Gastroesophageal sphincter (tissue), 4 donors: Measurements from ENCODE around the gene ACTN2. TPM values are rescaled to one million over a fixed set of nuclear protein-coding genes. Genes with fewer than 3 reads are reported as not detected.
"Not testable (repeated sequence)": the region's sequence is repeated elsewhere in the genome, so short reads cannot be mapped to it uniquely, and the experiment has no call there.

Experiments
- ATAC-seq: fragments of 150-250 bp; one replicate; pipeline ENCODE4 v1.9.1; 2016; ENCODE audit warnings: mild to moderate bottlenecking, moderate library complexity
- H3K27ac ChIP-seq, 4 donors: fragments of 200-600 bp; sonication (generic) in 3 of 4; 1 replicate in 3 of 4; 2 replicates in 1 of 4; pipeline ENCODE4 v1.5.1; 2016 to 2019
- H3K27me3 ChIP-seq: fragments of 200-600 bp; sonication (generic); one replicate; pipeline ENCODE4 v1.5.1; 2019
- H3K36me3 ChIP-seq, 2 donors: fragments of 200-600 bp; sonication (generic); one replicate each; pipeline ENCODE4 v1.5.1; 2019; ENCODE audit warnings: control low read depth in 1 of 2
- H3K4me1 ChIP-seq, 3 donors: fragments of 200-600 bp; sonication (generic); 1 replicate in 2 of 3; 2 replicates in 1 of 3; pipeline ENCODE4 v1.5.1; 2016 to 2019; ENCODE audit warnings: control low read depth in 2 of 3
- H3K4me3 ChIP-seq, 2 donors: fragments of 200-600 bp; sonication (generic); one replicate each; pipeline ENCODE4 v1.5.1; 2019; ENCODE audit warnings: mild to moderate bottlenecking in 1 of 2, moderate library complexity in 1 of 2
- H3K9me3 ChIP-seq, 3 donors: fragments of 200-600 bp; sonication (generic); one replicate each; pipeline ENCODE4 v1.5.1; 2017 to 2019; ENCODE audit warnings: control low read depth in 2 of 3
- EP300 ChIP-seq: sonication (generic); formaldehyde crosslinking; IDR thresholded peaks from one replicate; pipeline ENCODE4 v1.6.1; 2017; ENCODE audit warnings: antibody characterized with exemption, mild to moderate bottlenecking
- POLR2A ChIP-seq, 2 donors: fragments of 450-650 bp; IDR thresholded peaks; one replicate each; pipeline ENCODE4 v1.6.1; 2017; ENCODE audit warnings: antibody characterized with exemption in 2 of 2, mild to moderate bottlenecking in 2 of 2, moderate library complexity in 1 of 2
- POLR2AphosphoS5 ChIP-seq: sonication (generic); formaldehyde crosslinking; IDR thresholded peaks from one replicate; pipeline ENCODE4 v1.6.1; 2017; ENCODE audit warnings: antibody characterized with exemption
- WGBS, 2 donors: methylation state at CpG; one replicate each; pipeline ENCODE4 v1.1.5; 2018; ENCODE audit warnings: low coverage in 1 of 2; 5-methylcytosine and 5-hydroxymethylcytosine counted together
- total RNA-seq, 4 donors: library from RNA; depleted of rRNA; stranded (reverse); fragments of >200 nt; gene quantifications; one replicate each; pipeline ENCODE4 v1.1.0, GENCODE V29; 2016
- TF ChIP-seq, protein P1 (sequence below), 4 experiments: fragments of 200-600 bp in 2 of 4; fragments of 450-650 bp in 2 of 4; sonication (generic) in 1 of 4; IDR thresholded peaks; one replicate each; pipeline ENCODE4 v1.5.1; 2017 to 2019; ENCODE audit warnings: antibody characterized with exemption in 4 of 4, mild to moderate bottlenecking in 2 of 4, moderate library complexity in 2 of 4

ACTN2 gene
- total RNA-seq, 4 donors from 2014 or later: 5.7 to 21.3 (median 14.1) TPM

DNA sequence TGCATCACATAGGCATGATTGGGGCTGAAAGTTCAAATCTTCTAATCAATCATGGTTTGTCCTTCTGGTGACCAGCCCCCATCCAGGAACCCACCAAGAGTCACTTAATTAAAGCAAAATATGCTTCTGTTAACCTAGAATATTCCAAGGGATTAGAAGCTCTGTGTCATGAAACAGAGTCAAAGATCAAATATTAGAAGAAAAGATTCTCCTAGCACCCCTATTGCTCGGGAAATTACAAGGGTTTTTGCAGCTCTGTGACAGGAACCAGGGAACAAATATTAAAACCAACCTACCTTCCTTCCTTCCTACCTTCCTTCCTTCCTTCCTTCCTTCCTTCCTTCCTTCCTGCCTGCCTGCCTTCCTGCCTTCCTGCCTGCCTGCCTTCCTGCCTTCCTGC lies 31.8 kb upstream of the ACTN2 start:
- TF ChIP-seq, protein P1, sequence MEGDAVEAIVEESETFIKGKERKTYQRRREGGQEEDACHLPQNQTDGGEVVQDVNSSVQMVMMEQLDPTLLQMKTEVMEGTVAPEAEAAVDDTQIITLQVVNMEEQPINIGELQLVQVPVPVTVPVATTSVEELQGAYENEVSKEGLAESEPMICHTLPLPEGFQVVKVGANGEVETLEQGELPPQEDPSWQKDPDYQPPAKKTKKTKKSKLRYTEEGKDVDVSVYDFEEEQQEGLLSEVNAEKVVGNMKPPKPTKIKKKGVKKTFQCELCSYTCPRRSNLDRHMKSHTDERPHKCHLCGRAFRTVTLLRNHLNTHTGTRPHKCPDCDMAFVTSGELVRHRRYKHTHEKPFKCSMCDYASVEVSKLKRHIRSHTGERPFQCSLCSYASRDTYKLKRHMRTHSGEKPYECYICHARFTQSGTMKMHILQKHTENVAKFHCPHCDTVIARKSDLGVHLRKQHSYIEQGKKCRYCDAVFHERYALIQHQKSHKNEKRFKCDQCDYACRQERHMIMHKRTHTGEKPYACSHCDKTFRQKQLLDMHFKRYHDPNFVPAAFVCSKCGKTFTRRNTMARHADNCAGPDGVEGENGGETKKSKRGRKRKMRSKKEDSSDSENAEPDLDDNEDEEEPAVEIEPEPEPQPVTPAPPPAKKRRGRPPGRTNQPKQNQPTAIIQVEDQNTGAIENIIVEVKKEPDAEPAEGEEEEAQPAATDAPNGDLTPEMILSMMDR (IDR thresholded peaks at IDR 0.05): no peak
- TF ChIP-seq POLR2AphosphoS5: no peak
- no peak for TF ChIP-seq POLR2A (IDR thresholded peaks at IDR 0.05)
- no peak for TF ChIP-seq EP300
- no peak for ATAC-seq

DNA sequence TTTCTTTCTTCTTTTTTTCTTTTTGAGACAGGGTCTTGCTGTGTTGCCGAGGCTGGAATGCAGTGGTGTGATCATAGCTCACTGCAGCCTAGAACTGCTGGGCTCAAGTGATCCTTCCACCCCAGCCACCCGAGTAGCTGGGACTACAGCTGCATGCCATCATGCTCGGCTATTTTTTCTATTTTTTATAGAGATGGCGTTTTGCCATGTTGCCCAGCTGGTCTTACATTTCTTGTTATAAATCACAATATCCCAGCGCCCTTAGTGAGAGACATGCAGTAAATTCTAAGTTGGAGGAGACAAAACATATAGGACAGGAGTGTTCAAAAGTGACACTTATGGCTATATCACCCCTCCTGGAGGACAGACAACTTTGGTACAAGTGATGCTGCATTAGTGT lies 31.3 kb upstream of the ACTN2 start:
- Histone ChIP-seq H3K36me3 (no peaks in the 10 kb centered on the region), H3K27me3 (peaks cover 3% of the 10 kb centered on the region), H3K27ac (no peak overlapping the region), H3K4me1 (no peaks in the 10 kb centered on the region), H3K9me3 (no peaks in the 10 kb centered on the region), H3K4me3 (no peak overlapping the region)
- no peak for TF ChIP-seq POLR2A (IDR thresholded peaks at IDR 0.05)
- TF ChIP-seq POLR2AphosphoS5: no peak
- TF ChIP-seq, protein P1 (IDR thresholded peaks at IDR 0.05): no peak
- no peak for TF ChIP-seq EP300
- WGBS, 2 donors: 0 to 15% methylated on average over 3 to 4 of the region's 5 CpGs
- no peak for ATAC-seq

More for the DNA sequence above, 31.8 kb upstream of the ACTN2 start:
- H3K4me3 ChIP-seq: no peak overlapping the region
- H3K27ac ChIP-seq: no peak overlapping the region
- no peaks in the 10 kb centered on the region for H3K36me3 ChIP-seq
- H3K27me3 ChIP-seq: peaks cover 3% of the 10 kb centered on the region
- H3K4me1 ChIP-seq: no peaks in the 10 kb centered on the region
- no peaks in the 10 kb centered on the region for H3K9me3 ChIP-seq
- WGBS, 2 donors: 46 to 82% methylated on average over 1 of the region's 1 CpG

DNA sequence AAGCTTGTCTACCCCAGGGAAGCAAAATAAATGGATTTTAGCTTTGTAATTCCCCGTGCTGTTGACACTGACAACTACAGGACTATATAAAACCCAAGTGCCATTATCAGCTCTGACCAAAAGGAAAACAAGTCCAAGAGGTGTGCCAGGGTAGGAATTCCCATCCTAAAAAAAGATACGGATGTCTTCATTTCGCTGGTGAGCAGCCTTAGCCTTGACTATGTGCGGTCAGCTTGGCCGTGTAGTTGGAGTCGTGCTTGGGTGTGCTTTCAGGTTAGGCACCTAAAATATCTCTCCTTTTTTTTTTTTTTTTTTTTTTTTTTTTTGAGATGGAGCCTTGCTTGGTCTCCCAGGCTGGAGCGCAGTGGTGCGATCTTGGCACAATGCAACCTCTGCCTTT lies 28.9 kb upstream of the ACTN2 start:
- no peak for ATAC-seq
- TF ChIP-seq POLR2A (IDR thresholded peaks at IDR 0.05) (no peak), EP300 (no peak), POLR2AphosphoS5 (no peak)
- TF ChIP-seq, protein P1 (IDR thresholded peaks at IDR 0.05): no peak
- no peaks in the 10 kb centered on the region for H3K9me3 ChIP-seq
- H3K4me3 ChIP-seq: no peak overlapping the region
- no peaks in the 10 kb centered on the region for H3K36me3 ChIP-seq
- peaks cover 3% of the 10 kb centered on the region for H3K27me3 ChIP-seq
- H3K4me1 ChIP-seq: no peaks in the 10 kb centered on the region
- no peak overlapping the region for H3K27ac ChIP-seq
- WGBS, 2 donors: 91 to 100% methylated on average over 1 to 6 of the region's 8 CpGs

DNA sequence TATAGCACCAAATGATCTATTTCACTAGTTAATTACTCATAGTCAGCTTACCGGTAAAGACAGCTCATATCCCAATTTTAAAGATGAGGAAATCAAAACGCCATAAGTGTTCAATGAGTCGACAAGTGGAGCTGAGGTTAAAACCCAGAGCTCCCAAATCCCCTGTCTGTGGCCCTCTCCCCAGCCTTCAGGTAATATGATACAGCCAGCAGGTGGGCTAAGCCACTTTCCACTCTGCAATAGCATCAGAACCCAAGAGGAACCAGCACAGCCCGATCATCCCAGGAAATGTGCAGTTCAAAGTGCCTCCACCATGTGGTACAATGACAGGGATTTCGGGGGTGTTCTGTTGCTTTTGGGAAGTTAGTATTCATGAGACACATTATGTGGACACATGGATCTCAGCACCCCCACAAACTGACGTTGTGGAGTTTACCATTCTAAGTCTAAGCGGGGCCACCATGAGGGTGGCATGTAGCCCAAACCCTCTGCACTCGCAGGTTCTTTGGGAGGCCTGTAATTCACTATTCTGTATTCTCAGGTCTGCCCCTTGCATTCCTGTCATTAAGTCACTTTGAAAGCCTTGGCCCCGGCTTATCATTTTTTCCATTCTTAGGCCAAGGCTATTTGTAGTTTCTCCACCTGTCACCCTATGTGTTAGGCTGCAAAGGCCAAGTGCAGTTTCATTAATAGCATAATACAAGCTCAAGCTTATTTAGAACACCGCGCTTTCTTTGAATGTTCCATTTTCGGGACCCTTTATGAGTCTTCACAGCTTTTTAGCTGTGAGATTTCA lies 26.3 kb upstream of the ACTN2 start:
- no peaks in the 10 kb centered on the region for H3K4me1 ChIP-seq
- WGBS, 2 donors: 69 to 80% methylated on average over 5 to 10 of the region's 12 CpGs
- no peaks in the 10 kb centered on the region for H3K9me3 ChIP-seq
- H3K27ac ChIP-seq: no peak overlapping the region
- TF ChIP-seq, protein P1 (IDR thresholded peaks at IDR 0.05): no peak
- no peak for TF ChIP-seq POLR2AphosphoS5
- no peak for TF ChIP-seq POLR2A (IDR thresholded peaks at IDR 0.05)
- no peak for TF ChIP-seq EP300
- no peak for ATAC-seq
- no peaks in the 10 kb centered on the region for H3K36me3 ChIP-seq
- H3K27me3 ChIP-seq: no peaks in the 10 kb centered on the region
- no peak overlapping the region for H3K4me3 ChIP-seq

DNA sequence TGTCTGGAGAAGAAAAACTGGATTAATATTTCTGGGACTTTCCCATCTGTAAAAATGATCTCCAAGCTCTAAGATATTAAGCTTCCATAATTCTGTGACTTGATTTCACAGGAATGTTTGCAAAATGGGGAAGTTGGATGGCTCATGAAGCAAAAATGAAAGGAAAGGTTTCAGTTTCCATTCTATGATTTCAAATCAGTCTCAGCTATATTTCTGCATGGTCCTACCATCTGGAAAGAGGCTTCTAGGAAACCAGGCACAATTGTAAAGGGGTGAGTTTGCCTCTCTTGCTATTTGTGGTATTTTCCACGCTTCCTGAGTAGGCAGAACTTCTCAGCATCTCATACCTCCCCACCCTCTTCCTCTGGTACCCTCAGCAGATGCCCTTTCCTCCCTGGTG lies 22.4 kb upstream of the ACTN2 start:
- no peaks in the 10 kb centered on the region for H3K27me3 ChIP-seq
- TF ChIP-seq, protein P1 (IDR thresholded peaks at IDR 0.05): no peak
- TF ChIP-seq POLR2A (IDR thresholded peaks at IDR 0.05) (no peak), EP300 (no peak), POLR2AphosphoS5 (no peak)
- H3K27ac ChIP-seq: no peak overlapping the region
- H3K9me3 ChIP-seq: no peaks in the 10 kb centered on the region
- 63 to 69% methylated on average over 1 of the region's 1 CpG for WGBS, 2 donors
- no peaks in the 10 kb centered on the region for H3K4me1 ChIP-seq
- H3K4me3 ChIP-seq: no peak overlapping the region
- no peaks in the 10 kb centered on the region for H3K36me3 ChIP-seq
- ATAC-seq: no peak

DNA sequence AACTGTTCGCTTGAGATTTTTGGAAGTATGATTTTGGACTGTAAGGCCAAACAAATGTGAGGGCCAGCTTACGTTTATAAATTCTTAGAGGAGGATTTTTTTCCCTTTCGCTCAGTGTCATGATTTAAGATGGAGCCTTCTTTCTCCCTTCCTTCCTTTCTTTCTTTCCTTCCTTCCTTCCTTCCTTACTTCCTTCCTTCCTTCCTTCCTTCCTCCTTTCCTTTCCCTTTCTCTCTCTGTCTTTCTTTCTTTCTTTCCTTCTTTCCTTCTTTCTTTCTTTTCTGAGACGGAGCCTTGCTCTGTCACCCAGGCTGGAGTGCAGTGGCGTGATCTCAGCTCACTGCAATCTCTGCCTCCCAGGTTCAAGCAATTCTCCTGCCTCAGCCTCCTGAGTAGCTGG lies 17.4 kb upstream of the ACTN2 start:
- H3K36me3 ChIP-seq, H3K27me3 ChIP-seq, H3K27ac ChIP-seq, H3K4me1 ChIP-seq, H3K9me3 ChIP-seq, H3K4me3 ChIP-seq, ATAC-seq: not testable (repeated sequence)
- 79 to 87% methylated on average over 3 to 4 of the region's 5 CpGs for WGBS, 2 donors
